GM21528 (cell line): ENCODE results near the gene SLC6A1.
"Not testable (repeated sequence)": the region's sequence is repeated elsewhere in the genome, so short reads cannot be mapped to it uniquely, and the experiment has no call there.

Experiments
- ATAC-seq: cut with Tn5 transposase; IDR thresholded peaks from one replicate; pipeline ENCODE4 v1.9.1; 2021; ENCODE audit warnings: mild to moderate bottlenecking, moderate library complexity; ENCODE audit not compliant: unreplicated experiment, low FRiP score

The SLC6A1 gene

DNA sequence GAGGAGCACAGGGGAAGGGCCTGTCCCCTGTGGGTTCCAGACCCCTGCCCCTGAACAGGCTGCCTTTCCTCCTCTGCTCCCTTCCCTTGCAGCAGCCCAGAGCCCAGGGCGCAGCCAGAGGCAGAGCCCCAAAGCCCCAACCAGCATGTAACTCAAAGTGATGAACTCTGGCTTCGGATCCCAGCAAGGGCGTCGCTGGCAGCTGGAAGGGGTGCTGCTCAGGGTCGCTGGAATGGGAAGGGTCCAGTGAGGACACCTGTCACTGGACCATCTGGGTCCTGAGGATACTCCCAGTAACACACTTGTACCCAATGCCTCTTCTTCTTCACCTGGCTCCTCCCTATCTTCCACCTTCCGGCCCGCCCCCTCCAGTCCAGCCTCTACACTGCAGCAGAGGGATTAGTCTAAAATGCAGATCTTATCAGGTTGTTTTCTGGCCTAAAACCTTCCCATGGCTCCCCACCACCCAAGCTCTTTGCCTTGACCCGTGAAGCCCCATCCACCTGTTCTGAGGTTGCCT is 64.0 kb downstream of the SLC6A1 start:
- no peak for ATAC-seq

DNA sequence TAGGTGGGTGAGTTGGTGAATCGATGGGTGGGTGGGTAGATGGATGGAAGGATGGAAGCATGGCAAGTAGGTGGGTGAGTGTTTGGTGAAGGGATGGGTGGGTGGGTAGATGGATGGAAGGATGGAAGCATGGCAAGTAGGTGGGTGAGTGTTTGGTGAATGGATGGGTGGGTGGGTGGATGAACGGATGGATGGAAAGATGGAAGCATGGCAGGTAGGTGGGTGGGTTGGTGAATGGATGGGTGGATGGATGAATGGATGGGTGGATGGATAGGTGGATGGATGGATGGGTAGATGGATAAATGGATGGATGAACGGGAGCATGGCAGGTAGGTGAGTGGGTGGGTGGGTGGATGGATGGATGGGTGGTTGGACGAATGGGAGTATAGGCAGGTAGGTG is 65.1 kb downstream of the SLC6A1 start:
- no peak for ATAC-seq

DNA sequence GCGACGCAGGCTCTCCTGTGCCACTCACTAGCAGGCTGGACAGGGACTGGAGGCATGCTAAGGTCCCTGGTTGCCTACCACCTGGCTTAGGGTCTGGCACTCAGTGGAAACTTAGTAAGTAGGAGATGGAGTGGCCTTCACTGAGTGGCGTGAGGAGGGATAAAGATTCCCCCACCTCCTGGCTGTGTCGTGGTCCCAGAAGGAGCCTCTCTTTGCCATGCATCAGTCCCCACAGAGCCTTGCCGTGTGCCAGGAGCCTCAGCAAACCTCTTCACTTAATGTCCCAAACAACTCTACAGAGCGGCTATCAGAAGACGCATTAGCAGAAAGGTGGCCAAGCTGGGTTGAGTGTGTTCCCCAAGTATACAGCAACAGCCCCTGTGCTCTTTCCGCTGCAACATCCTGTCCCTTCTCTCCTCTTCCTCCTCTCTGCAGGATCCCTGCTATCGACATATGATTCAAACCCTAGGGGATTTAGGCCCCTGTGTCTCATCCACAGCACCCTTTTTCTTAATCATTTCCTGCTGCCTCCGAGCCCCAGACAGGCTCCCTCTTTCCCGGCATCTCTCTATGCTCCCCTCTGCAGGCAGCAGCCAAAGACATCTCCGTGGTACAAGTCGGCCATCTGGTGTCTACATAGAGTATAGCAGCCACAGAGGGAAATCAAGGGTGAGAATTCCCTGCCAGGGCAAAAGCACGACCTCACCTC is 66.7 kb downstream of the SLC6A1 start:
- ATAC-seq = no peak

DNA sequence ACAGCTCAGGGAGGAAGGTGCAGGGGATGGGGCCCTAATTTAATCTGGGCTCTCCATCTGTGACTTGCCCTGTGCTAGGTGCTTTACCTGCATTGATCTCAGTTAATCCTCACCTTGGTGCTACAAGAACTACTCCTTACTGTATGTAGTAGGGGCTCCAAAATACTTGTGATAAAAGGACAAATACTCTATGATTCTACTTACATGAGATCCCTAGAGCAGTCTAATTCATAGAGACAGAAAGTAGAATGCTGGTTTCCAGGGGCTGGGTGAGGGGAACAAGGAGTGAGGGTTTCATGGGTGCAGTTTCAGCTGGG is 67.2 kb downstream of the SLC6A1 start:
- ATAC-seq = no peak

DNA sequence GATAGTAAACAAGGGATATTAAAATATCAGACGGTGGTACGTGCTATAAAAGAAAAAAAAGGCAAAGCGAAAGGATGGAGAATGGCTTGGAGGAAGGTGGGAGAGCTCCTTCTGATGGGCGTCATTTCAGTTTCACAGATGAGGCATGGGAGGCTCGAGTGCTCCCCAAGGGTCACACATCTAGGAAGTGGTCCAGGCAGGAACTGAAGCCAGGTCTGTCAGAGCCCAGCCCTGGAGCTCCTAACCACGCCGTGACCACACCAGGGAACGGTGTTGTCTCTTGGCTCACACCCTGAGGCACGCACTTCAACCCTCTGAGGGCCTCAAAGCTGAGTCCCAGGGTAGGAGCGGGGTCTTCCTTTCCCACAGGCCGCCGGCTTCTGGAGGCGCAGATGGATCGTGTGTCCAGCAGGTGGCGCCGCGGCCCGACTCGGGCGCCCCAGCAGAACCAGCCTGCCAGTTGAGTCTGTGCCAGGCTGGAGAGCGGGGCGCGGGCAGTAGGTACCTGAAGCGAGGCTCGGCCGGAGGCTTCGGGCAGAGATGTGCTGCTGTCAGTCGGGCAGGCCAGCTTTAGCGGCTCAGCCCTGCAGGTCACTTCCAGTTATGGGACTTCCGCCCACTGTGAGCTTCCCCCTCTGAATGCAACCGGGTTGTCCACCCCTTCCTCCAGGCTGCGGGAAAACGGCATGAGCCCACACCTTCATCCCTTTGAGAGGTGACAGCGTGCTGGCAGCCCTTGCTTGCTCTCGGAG is 68.1 kb downstream of the SLC6A1 start:
- no peak for ATAC-seq

DNA sequence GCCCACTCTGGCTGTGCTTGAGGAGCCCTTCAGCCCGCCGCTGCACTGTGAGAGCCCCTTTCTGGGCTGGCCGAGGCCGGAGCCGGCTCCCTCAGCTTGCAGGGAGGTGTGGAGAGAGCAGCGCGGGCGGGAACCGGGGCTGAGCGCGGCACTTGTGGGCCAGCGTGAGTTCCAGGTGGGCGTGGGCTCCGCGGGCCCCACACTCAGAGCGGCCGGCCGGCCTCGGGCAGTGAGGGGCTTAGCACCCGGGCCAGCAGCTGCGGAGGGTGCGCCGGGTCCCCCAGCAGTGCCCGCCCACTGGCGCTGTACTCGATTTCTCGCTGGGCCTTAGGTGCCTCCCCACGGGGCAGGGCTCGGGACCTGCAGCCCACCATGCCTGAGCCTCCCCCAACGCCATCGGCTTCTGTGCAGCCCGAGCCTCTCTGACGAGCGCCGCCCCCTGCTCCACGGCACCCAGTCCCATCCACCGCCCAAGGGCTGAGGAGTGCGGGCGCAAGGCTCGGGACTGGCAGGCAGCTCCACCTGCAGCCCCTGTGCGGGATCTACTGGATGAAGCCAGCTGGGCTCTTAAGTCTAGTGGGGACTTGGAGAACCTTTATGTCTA is 68.8 kb downstream of the SLC6A1 start:
- not testable (repeated sequence) for ATAC-seq

DNA sequence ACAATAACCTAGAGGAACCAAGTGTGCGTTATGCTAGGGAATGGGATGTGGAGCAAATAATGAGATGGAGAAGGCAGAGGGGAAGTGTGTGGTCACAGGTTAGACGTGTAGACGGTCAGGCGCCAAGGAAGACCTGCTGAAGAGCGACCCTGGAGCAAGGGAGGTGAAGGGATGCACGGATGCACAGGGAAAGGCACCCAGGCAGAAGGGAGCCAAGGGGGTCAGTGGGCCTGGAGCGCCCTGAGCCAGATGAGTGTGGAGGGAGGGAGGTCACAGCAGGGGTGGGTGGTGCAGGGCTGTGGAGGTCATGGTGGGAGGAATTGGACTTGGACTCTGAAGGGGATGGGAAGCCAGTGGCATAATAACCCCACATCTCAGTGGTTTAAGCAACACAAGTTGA is 70.2 kb downstream of the SLC6A1 start:
- ATAC-seq = no peak

DNA sequence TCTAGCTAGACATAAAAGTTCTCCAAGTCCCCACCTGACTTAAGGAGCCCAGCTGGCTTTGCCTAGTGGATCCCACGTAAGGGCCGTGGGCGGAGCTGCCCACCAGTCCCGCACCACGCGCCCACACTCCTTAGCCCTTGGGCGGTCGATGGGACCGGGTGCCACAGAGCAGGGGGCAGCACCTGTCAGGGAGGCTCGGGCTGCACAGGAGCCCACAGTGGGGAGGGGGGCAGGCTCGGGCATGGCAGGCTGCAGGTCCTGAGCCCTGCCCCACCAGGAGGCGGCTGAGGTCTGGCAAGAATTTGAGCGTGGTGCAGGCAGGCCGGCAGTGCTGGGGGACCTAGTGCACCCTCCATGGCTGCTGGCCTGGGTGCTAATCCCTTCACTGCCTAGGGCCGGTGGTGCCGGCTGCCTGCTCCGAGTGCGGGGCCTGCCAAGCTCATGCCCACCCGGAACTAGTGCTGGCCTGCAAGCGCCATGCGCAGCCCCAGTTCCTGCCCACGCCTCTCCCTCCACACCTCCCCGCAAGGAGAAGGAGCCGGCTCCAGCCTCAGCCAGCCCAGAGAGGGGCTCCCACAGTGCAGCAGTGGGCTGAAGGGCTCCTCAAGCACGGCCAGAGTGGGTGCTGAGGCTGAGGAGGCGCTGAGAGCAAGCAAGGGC is 78.7 kb downstream of the SLC6A1 start:
- no peak for ATAC-seq

DNA sequence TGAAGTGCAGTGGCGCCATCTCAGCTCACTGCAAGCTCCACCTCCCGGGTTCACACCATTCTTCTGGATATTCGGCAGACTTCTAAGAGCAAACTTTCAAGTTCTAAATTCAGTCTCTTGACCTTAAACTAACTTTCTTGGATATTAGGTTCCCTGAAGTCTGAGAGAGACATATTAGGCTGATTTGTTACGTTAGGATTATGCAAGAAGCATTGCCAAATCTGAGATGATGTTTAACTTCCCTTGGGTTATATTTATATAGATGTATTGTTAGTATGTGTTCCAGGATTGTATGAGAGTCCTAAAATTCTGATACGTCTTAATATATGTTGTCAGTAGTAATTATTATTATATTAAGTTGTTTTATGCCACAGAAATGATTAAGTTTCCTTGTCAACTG is 80.1 kb downstream of the SLC6A1 start:
- ATAC-seq = no peak

DNA sequence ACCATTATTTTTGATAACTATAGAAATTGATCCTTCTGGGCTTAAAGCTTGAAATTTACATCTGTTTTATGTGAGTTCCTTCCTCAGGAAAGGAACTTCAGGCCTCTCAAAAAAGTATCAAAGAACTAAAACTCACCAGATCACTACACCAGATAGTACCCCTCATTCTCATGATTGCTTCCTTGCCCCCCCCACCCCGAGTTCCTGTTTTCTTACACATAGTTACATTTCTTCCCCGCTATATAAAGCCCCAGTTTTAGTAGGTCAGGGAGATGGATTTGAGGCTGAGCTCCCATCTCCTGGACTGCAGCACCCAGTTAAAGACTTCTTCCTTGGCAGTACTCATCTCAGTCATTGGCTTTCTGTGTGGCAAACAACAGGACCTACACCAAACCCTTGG is 81.5 kb downstream of the SLC6A1 start:
- no peak for ATAC-seq

DNA sequence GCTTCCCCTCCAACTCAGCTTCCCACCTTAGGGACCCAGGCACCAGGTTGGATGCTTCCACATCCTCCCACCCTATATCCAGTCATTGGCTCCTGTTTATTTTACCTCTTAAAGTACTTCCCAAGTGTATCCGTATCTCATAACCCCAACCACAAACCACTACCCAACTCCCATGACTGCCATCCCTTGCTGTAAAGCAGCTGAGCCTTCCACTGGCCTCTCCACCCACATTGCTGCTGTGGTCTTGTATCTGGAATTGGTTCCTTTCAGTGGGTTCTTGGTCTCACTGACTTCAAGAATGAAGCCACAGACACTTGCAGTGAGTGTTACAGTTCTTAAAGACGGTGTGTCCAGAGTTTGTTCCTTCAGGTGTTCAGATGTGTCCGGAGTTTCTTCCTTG is 81.9 kb downstream of the SLC6A1 start:
- no peak for ATAC-seq

DNA sequence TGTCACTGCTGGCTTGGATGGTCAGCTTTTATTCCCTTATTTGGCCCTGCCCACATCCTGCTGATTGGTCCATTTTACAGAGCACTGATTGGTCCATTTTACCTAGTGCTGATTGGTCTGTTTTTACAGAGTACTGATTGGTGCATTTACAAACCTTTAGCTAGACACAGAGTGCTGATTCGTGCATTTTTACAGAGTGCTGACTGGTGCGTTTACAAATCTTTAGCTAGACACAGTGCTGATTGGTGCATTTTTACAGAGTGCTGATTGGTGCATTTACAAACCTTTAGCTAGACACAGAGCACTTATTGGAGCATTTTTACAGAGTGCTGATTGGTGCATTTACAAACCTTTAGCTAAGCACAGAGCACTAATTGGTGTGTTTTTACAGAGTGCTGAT is 82.6 kb downstream of the SLC6A1 start:
- not testable (repeated sequence) for ATAC-seq

DNA sequence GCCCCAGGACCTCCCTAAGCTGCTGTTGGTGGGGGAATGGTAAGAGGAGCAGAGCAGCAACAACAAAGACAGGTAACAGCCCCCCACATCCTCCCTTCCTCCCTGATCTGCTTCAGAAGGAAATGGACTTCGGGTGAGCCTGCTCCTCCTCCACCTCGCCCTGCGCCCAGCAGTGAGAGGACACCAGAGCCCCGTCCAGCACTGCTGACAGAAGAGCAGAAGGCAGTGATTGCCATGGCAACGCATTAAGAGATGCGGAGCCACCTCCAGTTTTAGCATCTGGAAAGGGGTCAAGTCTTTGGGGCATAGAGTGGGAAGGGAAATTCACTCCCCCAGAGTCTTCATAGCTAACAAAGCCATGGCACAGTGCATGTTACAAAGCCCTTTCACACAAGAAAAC is 84.2 kb downstream of the SLC6A1 start:
- no peak for ATAC-seq

DNA sequence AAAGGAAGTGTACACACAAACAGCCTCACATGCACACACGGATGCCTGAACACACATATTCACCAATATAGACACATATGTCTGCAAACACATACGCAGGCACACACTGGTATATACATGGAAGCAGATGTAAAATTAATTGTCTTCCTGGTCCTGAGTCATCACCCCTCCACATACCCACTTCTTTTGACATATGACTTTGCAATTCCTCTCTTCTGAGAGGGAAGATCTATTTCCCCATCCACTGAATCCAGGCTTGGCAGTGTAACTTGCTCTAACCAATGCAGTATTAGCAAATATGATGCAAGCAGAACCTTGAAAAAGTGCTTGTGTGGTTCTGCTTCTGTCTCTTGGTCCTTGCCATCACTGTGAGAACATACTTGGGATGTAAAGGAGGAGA is 84.9 kb downstream of the SLC6A1 start:
- no peak for ATAC-seq

DNA sequence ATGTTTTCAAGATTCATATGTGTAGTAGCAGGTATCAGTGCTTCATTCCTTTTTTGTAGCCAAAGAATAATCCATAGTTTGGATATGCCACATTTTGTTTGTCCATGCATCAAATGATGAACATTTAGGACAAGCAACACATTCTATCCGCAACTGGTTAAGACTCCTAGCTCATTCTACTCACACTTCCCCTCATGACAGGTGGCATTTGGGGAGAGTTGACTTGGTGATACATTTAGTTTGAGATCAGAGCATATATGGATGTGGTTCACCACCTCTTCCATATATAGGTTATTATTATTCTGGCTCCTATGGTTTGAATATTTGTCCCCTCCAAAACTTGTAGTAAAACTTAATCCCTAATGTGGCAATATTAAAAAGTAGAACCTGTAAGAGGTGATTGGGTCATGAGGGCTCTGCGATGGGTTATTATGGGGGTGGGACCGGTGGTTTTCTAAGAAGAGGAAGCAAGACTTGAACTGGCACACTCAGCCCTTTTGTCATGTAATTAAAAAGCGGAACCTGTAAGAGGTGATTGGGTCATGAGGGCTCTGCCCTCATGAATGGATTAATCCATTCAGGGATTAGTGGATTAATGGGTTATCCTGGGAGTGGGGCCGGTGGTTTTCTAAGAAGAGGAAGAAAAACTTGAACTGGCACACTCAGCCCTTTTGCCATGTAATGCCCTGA is 86.4 kb downstream of the SLC6A1 start:
- ATAC-seq = no peak

DNA sequence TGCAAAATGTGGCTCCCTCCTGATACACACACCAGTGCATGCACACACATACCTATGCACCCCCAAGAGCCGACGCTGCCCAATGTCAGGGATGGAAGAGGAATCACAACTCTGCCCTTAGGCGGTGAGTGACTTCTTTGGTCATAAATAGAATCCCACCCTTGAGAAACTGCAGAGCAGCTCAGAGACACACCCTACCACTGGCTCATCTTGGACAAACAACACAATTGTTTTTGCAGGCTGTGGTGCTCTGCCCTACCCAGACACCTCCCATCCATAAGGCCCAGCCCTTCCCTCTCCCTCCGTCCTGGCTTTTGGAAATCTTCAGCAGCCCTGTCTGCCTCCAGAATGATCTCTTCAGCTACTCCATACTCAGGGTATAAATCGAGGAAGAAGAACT is 87.9 kb downstream of the SLC6A1 start:
- no peak for ATAC-seq

DNA sequence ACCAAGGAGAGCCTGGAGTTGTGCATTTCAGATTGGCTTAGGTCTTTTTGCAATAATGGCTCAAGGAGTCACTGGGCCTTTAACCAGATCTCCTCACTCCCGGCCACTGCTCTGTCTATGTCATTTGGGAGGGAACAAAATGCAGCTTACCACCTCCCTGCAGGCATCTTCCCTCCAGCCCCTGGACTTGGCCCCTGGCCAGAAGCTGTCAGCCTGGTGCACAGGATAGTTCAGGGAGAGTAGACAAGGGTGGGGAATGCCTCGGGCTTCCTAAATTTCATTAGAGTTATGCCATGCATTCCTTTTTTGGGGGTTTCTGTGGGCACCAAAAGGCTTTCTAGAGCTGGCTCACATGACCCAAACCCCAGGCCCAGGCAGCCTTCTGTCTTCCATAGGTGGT is 91.5 kb downstream of the SLC6A1 start:
- no peak for ATAC-seq

DNA sequence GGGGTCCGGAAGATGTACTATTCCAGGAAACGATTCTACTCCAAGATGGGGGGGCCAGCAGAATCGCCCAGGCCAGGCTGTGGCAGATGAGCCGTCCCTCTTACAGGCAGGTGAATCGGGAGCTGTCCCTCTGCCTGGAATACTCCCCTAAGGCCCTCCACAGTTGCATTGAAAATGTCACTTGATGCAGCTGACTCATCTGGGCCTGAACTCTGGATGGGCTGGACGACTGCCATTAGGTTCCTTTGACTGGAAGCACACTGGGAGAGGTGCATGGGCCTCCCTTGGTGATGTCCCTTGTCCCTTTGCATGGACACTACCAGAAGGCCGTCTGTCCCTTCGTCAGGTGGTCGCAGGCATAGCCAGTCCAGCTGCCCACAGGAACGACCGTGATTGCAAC is 92.1 kb downstream of the SLC6A1 start:
- ATAC-seq = no peak

DNA sequence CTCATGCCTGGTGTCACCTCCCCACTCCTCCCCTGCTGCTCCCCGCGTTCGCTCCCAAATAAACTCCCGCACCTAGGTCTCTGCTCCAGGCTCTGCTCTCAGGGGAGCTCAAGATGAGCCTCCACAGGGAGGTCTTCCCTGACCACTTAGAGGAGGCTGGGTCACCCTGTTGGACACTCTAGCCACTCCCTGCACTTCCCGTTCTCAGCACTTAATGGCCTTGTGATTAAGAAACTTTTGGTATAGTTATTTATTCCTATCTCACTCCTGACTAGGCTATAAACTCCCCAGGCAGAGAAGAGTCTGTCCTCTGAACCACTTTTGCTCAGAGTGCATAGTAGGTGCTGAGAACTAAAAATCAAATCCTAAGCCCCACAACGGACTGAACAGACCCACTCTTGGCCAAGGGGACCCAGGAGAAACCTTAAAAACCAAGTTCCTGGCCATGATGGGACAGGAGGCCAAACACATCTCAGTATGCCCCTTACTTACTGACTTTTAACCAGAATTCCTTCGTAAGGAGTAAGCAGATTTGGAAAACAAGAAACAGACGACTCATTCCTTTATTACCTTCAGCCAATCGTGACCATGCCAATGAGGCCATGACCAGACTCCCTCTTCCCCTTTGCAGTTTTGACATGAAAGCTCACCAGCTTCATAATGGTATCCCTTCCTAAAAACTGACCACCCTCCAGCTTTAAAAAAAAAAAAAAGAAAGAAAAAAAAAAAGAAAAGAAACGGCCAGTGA is 92.7 kb downstream of the SLC6A1 start:
- no peak for ATAC-seq

DNA sequence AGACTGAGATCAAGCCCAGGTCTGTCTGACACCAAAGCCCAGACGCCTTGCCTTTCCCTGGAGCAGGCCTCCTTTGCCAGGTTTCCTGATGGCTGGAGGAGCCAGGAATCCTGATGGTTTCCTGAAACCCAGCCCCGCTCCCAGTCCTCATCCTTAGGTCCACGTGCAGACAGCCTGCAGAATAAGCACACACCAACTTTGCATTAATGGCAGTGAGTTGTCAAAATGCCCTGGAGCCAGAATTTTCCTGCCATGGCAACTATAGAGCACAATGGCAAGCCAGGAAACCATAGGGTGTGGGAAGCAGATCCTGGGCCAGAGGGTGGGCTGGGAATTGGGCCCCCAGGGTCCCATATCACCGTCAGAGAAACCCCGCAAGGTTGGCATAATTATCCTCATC is 94.3 kb downstream of the SLC6A1 start:
- ATAC-seq = no peak
